Measurements from ENCODE around the gene ENTPD3. TPM values are rescaled to one million over a fixed set of nuclear protein-coding genes. Genes with fewer than 3 reads are reported as not detected.

Gene ENTPD3
- total RNA-seq, 1 experiment from 2014 or later: not detected

DNA sequence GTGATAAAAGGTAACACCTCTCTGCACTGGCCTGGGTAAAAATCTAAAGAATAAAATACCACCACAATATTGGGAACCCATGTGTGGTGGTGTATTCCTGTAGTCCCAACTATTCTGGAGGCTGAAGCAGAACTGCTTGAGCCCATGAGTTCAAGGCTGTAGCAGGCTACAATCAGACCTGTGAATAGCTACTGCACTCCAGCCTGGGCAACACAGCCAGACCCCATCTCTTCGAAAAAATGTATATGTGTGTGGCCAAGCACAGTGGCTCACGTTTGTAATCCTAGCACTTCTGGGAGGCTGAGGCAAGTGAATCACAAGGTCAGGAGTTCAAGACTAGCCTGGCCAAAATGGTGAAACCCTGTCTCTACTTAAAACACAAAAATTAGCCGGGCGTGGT is 68.3 kb downstream of the ENTPD3 start:
- no peaks in the 10 kb centered on the region for H3K27me3 ChIP-seq (ENCODE audit: insufficient read depth, low read length)
- no peak overlapping the region for H3K27ac ChIP-seq (ENCODE audit: insufficient read length, low read depth, low read length)
- H2AFZ ChIP-seq (ENCODE audit: low read length): no peak overlapping the region
- H2BK15ac ChIP-seq (ENCODE audit: low read depth, low read length): no peak overlapping the region
- H3K4me1 ChIP-seq (ENCODE audit: insufficient read depth, low read length): 0 out of 2 replicates have a peak, but pooled peaks cover 2% of the 10 kb centered on the region
- TF ChIP-seq CTCF (conservative IDR thresholded peaks at IDR 0.05): no peak
- no peak overlapping the region for H3K23ac ChIP-seq (ENCODE audit: insufficient read length, low read depth, low read length)
- Mint-ChIP-seq H3K9me3 (no peaks in the 10 kb centered on the region), H3K4me1 (peaks cover 21 to 31% of the 10 kb centered on the region in 2 experiments), H3K27ac (no peak overlapping the region), H3K4me3 (peak overlapping the region in 1 of 2 experiments; percentile 81; a peak in 3 of 5 replicates), H3K36me3 (ENCODE audit: insufficient read depth in 1 of 3, low read depth in 3 of 3) (peaks cover 21 to 31% (median 27%) of the 10 kb centered on the region in 3 experiments), H3K27me3 (ENCODE audit: low read depth) (peaks cover 3% of the 10 kb centered on the region; the same call in 1 of the 2 replicates)
- no CpG with 5 or more reads among the region's 4 CpGs for WGBS (ENCODE audit: extremely low coverage, insufficient read length, low lambda C conversion rate)
- no peak overlapping the region for H2BK120ac ChIP-seq (ENCODE audit: low read depth, low read length, poor library complexity, severe bottlenecking)
- H2BK20ac ChIP-seq (ENCODE audit: low read depth, low read length, poor library complexity, severe bottlenecking): no peak overlapping the region
- no peak overlapping the region for H3K4me2 ChIP-seq (ENCODE audit: insufficient read depth, insufficient read length, low read length)
- H3K23me2 ChIP-seq (ENCODE audit: insufficient read length, low read depth, low read length, poor library complexity, severe bottlenecking): peaks cover 11% of the 10 kb centered on the region
- H4K8ac ChIP-seq (replicated peaks; ENCODE audit: insufficient read length, low read depth, low read length): no peak overlapping the region
- no peaks in the 10 kb centered on the region for H4K20me1 ChIP-seq (ENCODE audit: control insufficient read depth, insufficient read depth, insufficient read length)
- no peaks in the 10 kb centered on the region for H3K9me3 ChIP-seq (ENCODE audit: control insufficient read depth, low read depth, low read length)
- no peak for DNase-seq
- H3K79me1 ChIP-seq (ENCODE audit: insufficient read depth, low read depth, low read length, poor library complexity, severe bottlenecking): no peaks in the 10 kb centered on the region
- no peak overlapping the region for H4K5ac ChIP-seq (ENCODE audit: insufficient read length, low read depth, low read length)
- no peak overlapping the region for H3K18ac ChIP-seq (ENCODE audit: insufficient read length, low read depth, low read length)
- no peak overlapping the region for H2BK5ac ChIP-seq (ENCODE audit: insufficient read length, low read length)
- H3K79me2 ChIP-seq (ENCODE audit: insufficient read depth, low read length): peaks cover 10% of the 10 kb centered on the region; the same call in 1 of the 2 replicates
- H2AK5ac ChIP-seq (ENCODE audit: insufficient read length, low read length): no peak overlapping the region
- H3K56ac ChIP-seq (ENCODE audit: insufficient read length, low read depth, low read length): no peak overlapping the region
- H3K14ac ChIP-seq (ENCODE audit: insufficient read depth, low read length): no peak overlapping the region
- no peak overlapping the region for H4K91ac ChIP-seq (ENCODE audit: insufficient read length, low read depth, low read length)
- H3K4ac ChIP-seq (ENCODE audit: low read depth, low read length): no peak overlapping the region
- H3K9ac ChIP-seq (ENCODE audit: extremely low read depth, insufficient read length, low read length): no peak overlapping the region
- H3T11ph ChIP-seq (ENCODE audit: low read length): no peak overlapping the region
- no peak overlapping the region for H2BK12ac ChIP-seq (ENCODE audit: insufficient read length, low read depth, low read length)

Data from H9 (cell line).